Naive thymus-derived CD4-positive, alpha-beta T cell (primary cell): ENCODE results near the gene DENND4C. TPM values are rescaled to one million over a fixed set of nuclear protein-coding genes. Genes with fewer than 3 reads are reported as not detected.
A peak's percentile ranks its signal among the peaks of the same experiment; 100 is the strongest.
"Not testable (repeated sequence)": the region's sequence is repeated elsewhere in the genome, so short reads cannot be mapped to it uniquely, and the experiment has no call there.

Experiments
- ATAC-seq: fragments of 150-1000 bp; cut with Tn5 transposase; 2 replicates; pipeline ENCODE4 v1.10.0; 2021; ENCODE audit warnings: mild to moderate bottlenecking, moderate library complexity
- CTCF ChIA-PET: fragments of 350-600 bp; sonication (Branson Sonifier 250); formaldehyde crosslinking; loops from one replicate; lab custom pipeline; 2021; ENCODE audit warnings: antibody characterized with exemption; lab: Charles Lee
- POLR2A ChIA-PET: fragments of 350-600 bp; sonication (Branson Sonifier 250); formaldehyde crosslinking; loops from one replicate; lab custom pipeline; 2021; ENCODE audit warnings: antibody characterized with exemption, inconsistent platforms; lab: Charles Lee
- DNase-seq, 9 donors: peaks; one replicate each; pipeline versions ENCODE4 v3.0.0 to v3.0.0-alpha.2; 2020 to 2022; ENCODE audit warnings: mixed read lengths in 1 of 9
- H3K27ac ChIP-seq: one replicate; pipeline ENCODE4 v1.7.0; 2013; ENCODE audit warnings: mild to moderate bottlenecking, low read depth, low read length, moderate library complexity
- H3K27me3 ChIP-seq, 2 donors: one replicate each; pipeline ENCODE4 v1.7.0; 2013; ENCODE audit warnings: low read length in 2 of 2, mild to moderate bottlenecking in 2 of 2, moderate library complexity in 2 of 2; ENCODE audit not compliant: control insufficient read depth in 2 of 2, insufficient read depth in 2 of 2
- H3K36me3 ChIP-seq, 3 experiments: 1 replicate in 2 of 3; 2 replicates in 1 of 3; pipeline ENCODE4 v1.7.0; 2013; ENCODE audit warnings: low read length in 3 of 3, mild to moderate bottlenecking in 3 of 3, moderate library complexity in 1 of 3; ENCODE audit not compliant: insufficient read depth in 3 of 3, control insufficient read depth in 2 of 3
- H3K4me1 ChIP-seq, 2 donors: one replicate each; pipeline ENCODE4 v1.7.0; 2013; ENCODE audit warnings: low read length in 2 of 2, mild to moderate bottlenecking in 2 of 2, moderate library complexity in 1 of 2; ENCODE audit not compliant: control insufficient read depth in 2 of 2, insufficient read depth in 2 of 2
- H3K4me3 ChIP-seq: 2 replicates; pipeline ENCODE4 v1.7.0; 2013; ENCODE audit warnings: mild to moderate bottlenecking, low read length
- H3K9me3 ChIP-seq, 3 experiments: 1 replicate in 2 of 3; 2 replicates in 1 of 3; pipeline ENCODE4 v1.7.0; 2013; ENCODE audit warnings: low read length in 3 of 3; ENCODE audit not compliant: control insufficient read depth in 2 of 3
- H3K27ac Mint-ChIP-seq, 9 donors: one replicate each; pipeline ENCODE4 v1.8.0; 2020 to 2022; ENCODE audit warnings: mixed read lengths in 9 of 9, mild to moderate bottlenecking in 8 of 9, moderate library complexity in 5 of 9, inconsistent platforms in 2 of 9
- H3K27me3 Mint-ChIP-seq, 5 donors: one replicate each; pipeline ENCODE4 v1.8.0; 2021 to 2022; ENCODE audit warnings: mixed read lengths in 5 of 5, mild to moderate bottlenecking in 1 of 5
- H3K36me3 Mint-ChIP-seq, 5 donors: one replicate each; pipeline ENCODE4 v1.8.0; 2020 to 2022; ENCODE audit warnings: mixed read lengths in 5 of 5, mild to moderate bottlenecking in 3 of 5, inconsistent platforms in 1 of 5
- H3K4me1 Mint-ChIP-seq, 7 donors: one replicate each; pipeline ENCODE4 v1.8.0; 2020 to 2022; ENCODE audit warnings: mixed read lengths in 7 of 7, mild to moderate bottlenecking in 3 of 7, inconsistent platforms in 1 of 7
- H3K4me3 Mint-ChIP-seq, 10 donors: one replicate each; pipeline ENCODE4 v1.8.0; 2020 to 2022; ENCODE audit warnings: mild to moderate bottlenecking in 10 of 10, mixed read lengths in 10 of 10, moderate library complexity in 6 of 10, inconsistent platforms in 2 of 10
- H3K9me3 Mint-ChIP-seq, 11 donors: one replicate each; pipeline ENCODE4 v1.8.0; 2020 to 2022; ENCODE audit warnings: mixed read lengths in 11 of 11, mild to moderate bottlenecking in 4 of 11, inconsistent platforms in 1 of 11, moderate library complexity in 1 of 11
- intact Hi-C, 2 donors: fragments of 100-400 bp; cut with micrococcal nuclease; formaldehyde crosslinking; loops; one replicate each; pipeline ENCODE4 v1.15.1; 2023
- polyA plus RNA-seq, 2 donors: library from polyadenylated mRNA; unstranded; fragments of 300-500 nt; fragmentation: Illumina TruSeq; gene quantifications; one replicate each; pipeline ENCODE4 v1.2.3, GENCODE V29; 2021
- total RNA-seq, 6 experiments: library from RNA in 5 of 6; stranded (reverse) in 5 of 6; gene quantifications; 1 replicate in 5 of 6; 2 replicates in 1 of 6; pipeline ENCODE4 v1.2.3 and lab custom pipeline; 2021 to 2026

The DENND4C gene
- total and polyA plus RNA-seq, 7 experiments from 2014 or later = 34.7 to 77.5 (median 46.9) TPM

GRCh38 chr9:19389539-19389938, 159.0 kb downstream of the DENND4C start:
- H3K4me3 ChIP-seq, CTCF ChIA-PET, intact Hi-C loops, H3K36me3 ChIP-seq, H3K36me3 Mint-ChIP-seq, H3K4me1 Mint-ChIP-seq, H3K27ac Mint-ChIP-seq, H3K4me3 Mint-ChIP-seq, ATAC-seq, H3K27ac ChIP-seq, H3K9me3 Mint-ChIP-seq, DNase-seq, H3K9me3 ChIP-seq, H3K4me1 ChIP-seq, H3K27me3 ChIP-seq: not testable (repeated sequence)
- POLR2A ChIA-PET = interaction anchor here (1.4 kb wide), 1 partner anchor 10 kb away, joined by 4 read pairs; the partner anchor contains the start of gene RPS6
- H3K27me3 Mint-ChIP-seq = peaks cover 10 to 23% (median 19%) of the 10 kb centered on the region in 5 donors

- no peaks in the 10 kb centered on the region for H3K4me1 ChIP-seq
- Mint-ChIP-seq H3K36me3 (peaks cover 0 to 4% (median 0%) of the 10 kb centered on the region in 5 donors), H3K27me3 (peaks cover 0 to 12% (median 0%) of the 10 kb centered on the region in 5 donors), H3K4me1 (no peaks in the 10 kb centered on the region), H3K9me3 (peaks cover 0 to 5% (median 0%) of the 10 kb centered on the region in 11 donors), H3K27ac (no peak overlapping the region), H3K4me3 (no peak overlapping the region)
- POLR2A ChIA-PET = interaction anchor here (1.1 kb wide), 1 partner anchor 16 kb away, joined by 3 read pairs; no protein-coding TSS in a partner anchor
- intact Hi-C loops = no loop called here
- CTCF ChIA-PET = no interaction called here
- ATAC-seq (no peak), DNase-seq (no peak)
- H3K27ac ChIP-seq = no peak overlapping the region
- H3K9me3 ChIP-seq = no peaks in the 10 kb centered on the region
- no peaks in the 10 kb centered on the region for H3K36me3 ChIP-seq
- H3K4me3 ChIP-seq = no peak overlapping the region
- H3K27me3 ChIP-seq = no peaks in the 10 kb centered on the region
Observed at GRCh38 chr9:19397845-19398244, 167.4 kb downstream of the DENND4C start.

- H3K9me3 Mint-ChIP-seq, H3K4me3 ChIP-seq, CTCF ChIA-PET, H3K27ac ChIP-seq, H3K27ac Mint-ChIP-seq, H3K4me1 ChIP-seq, ATAC-seq, intact Hi-C loops, DNase-seq, H3K4me1 Mint-ChIP-seq, H3K36me3 ChIP-seq, POLR2A ChIA-PET, H3K36me3 Mint-ChIP-seq, H3K27me3 ChIP-seq, H3K9me3 ChIP-seq, H3K27me3 Mint-ChIP-seq, H3K4me3 Mint-ChIP-seq: not testable (repeated sequence)
Observed at GRCh38 chr9:19403231-19403630, 172.7 kb downstream of the DENND4C start.

GRCh38 chr9:19404283-19405075, 174.0 kb downstream of the DENND4C start:
- H3K4me3 ChIP-seq = no peak overlapping the region

GRCh38 chr9:19405771-19406170, 175.3 kb downstream of the DENND4C start:
- Histone ChIP-seq H3K27ac (no peak overlapping the region), H3K4me3 (no peak overlapping the region), H3K36me3 (peaks cover 0 to 7% (median 0%) of the 10 kb centered on the region in 3 experiments), H3K9me3 (peaks cover 0 to 3% (median 0%) of the 10 kb centered on the region in 3 experiments), H3K27me3 (no peaks in the 10 kb centered on the region), H3K4me1 (peaks cover 0 to 6% of the 10 kb centered on the region in 2 donors)
- no peak for ATAC-seq
- peaks cover 8 to 21% (median 16%) of the 10 kb centered on the region in 7 donors for H3K4me1 Mint-ChIP-seq
- DNase-seq = no peak
- peaks cover 0 to 13% (median 0%) of the 10 kb centered on the region in 5 donors for H3K27me3 Mint-ChIP-seq
- ChIA-PET POLR2A (interaction anchor here (0.7 to 1.4 kb wide), 2 partner anchors 10 to 26 kb away, joined by 3 to 5 read pairs; partner anchors contain the start of gene RPS6), CTCF (no interaction called here)
- H3K4me3 Mint-ChIP-seq = no peak overlapping the region
- H3K36me3 Mint-ChIP-seq = peaks cover 0 to 6% (median 2%) of the 10 kb centered on the region in 5 donors
- peaks cover 0 to 8% (median 1%) of the 10 kb centered on the region in 11 donors for H3K9me3 Mint-ChIP-seq
- H3K27ac Mint-ChIP-seq = peak overlapping the region in 3 of 9 donors; percentile 9 to 45 (median 35)
- intact Hi-C loops = loop anchor here in 1 of 2 donors (5.0 kb wide), 1 partner anchor 33 kb away; no protein-coding TSS in a partner anchor

More at GRCh38 chr9:19404283-19405075, 174.0 kb downstream of the DENND4C start:
- Histone ChIP-seq H3K9me3 (peaks cover 0 to 3% (median 0%) of the 10 kb centered on the region in 3 experiments), H3K4me1 (no peaks in the 10 kb centered on the region), H3K27me3 (no peaks in the 10 kb centered on the region), H3K36me3 (peaks cover 0 to 7% (median 0%) of the 10 kb centered on the region in 3 experiments), H3K27ac (no peak overlapping the region)
- intact Hi-C loops = loop anchor here in 1 of 2 donors (5.0 kb wide), 1 partner anchor 32 kb away; no protein-coding TSS in a partner anchor
- no peak overlapping the region for H3K27ac Mint-ChIP-seq
- DNase-seq (no peak), ATAC-seq (no peak)
- H3K4me3 Mint-ChIP-seq = no peak overlapping the region
- peaks cover 2 to 13% (median 4%) of the 10 kb centered on the region in 7 donors for H3K4me1 Mint-ChIP-seq
- H3K9me3 Mint-ChIP-seq = peaks cover 0 to 8% (median 1%) of the 10 kb centered on the region in 11 donors
- peaks cover 0 to 8% (median 0%) of the 10 kb centered on the region in 5 donors for H3K27me3 Mint-ChIP-seq
- H3K36me3 Mint-ChIP-seq = peaks cover 0 to 6% (median 2%) of the 10 kb centered on the region in 5 donors
- ChIA-PET CTCF (no interaction called here), POLR2A (no interaction called here)

- Histone ChIP-seq H3K27me3 (no peaks in the 10 kb centered on the region), H3K9me3 (peaks cover 0 to 3% (median 0%) of the 10 kb centered on the region in 3 experiments), H3K4me3 (peak overlapping the region; percentile 96), H3K4me1 (peaks cover 0 to 6% of the 10 kb centered on the region in 2 donors), H3K27ac (peak overlapping the region; percentile 72), H3K36me3 (peaks cover 0 to 7% (median 0%) of the 10 kb centered on the region in 3 experiments)
- H3K27ac Mint-ChIP-seq = peak overlapping the region in 8 of 9 donors; percentile 24 to 88 (median 60)
- H3K4me3 Mint-ChIP-seq = peak overlapping the region; percentile 78 to 99 (median 94)
- intact Hi-C loops = loop anchor here (1.0 to 5.0 kb wide), 13 partner anchors 28 to 359 kb away; partner anchors contain the start of genes DENND4C (in 2 of the 2), HAUS6 (in 2 of the 2), RPS6 (in 2 of the 2) and RRAGA (in 2 of the 2)
- ATAC-seq (no peak), DNase-seq (peak in 2 of 9 donors; percentile 8)
- H3K4me1 Mint-ChIP-seq = peaks cover 8 to 30% (median 19%) of the 10 kb centered on the region in 7 donors
- H3K36me3 Mint-ChIP-seq = peaks cover 0 to 11% (median 4%) of the 10 kb centered on the region in 5 donors
- POLR2A ChIA-PET = interaction anchor here (1.4 to 3.1 kb wide), 2 partner anchors 29 to 33 kb away, joined by 3 to 21 read pairs; partner anchors contain the start of gene RPS6
- H3K9me3 Mint-ChIP-seq = peaks cover 0 to 8% (median 0%) of the 10 kb centered on the region in 11 donors
- CTCF ChIA-PET = no interaction called here
- peaks cover 0 to 9% (median 0%) of the 10 kb centered on the region in 5 donors for H3K27me3 Mint-ChIP-seq
Observed at GRCh38 chr9:19408316-19408692, 177.8 kb downstream of the DENND4C start.
